ENCODE measurements around the gene DDAH2. TPM values are rescaled to one million over a fixed set of nuclear protein-coding genes. Genes with fewer than 3 reads are reported as not detected.

The DDAH2 gene
- total RNA-seq, result 1 to 10 TPM; 4.6 to 4.9 TPM

GRCh38 chr6:31728767-31729514, at the start of gene DDAH2:
Gene DDAH2, minus strand, starts transcription at chr6:31729299. Its CDS starts 138 bp downstream, at chr6:31729161.
- CTCF ChIA-PET, result interaction anchor here (0.8 to 5.1 kb wide), 16 partner anchors 11 to 183 kb away, joined by 3 to 46 read pairs (median 4); partner anchors contain the start of genes C6orf47, HSPA1B, LY6G5C and LY6G6D
- POLR2A ChIA-PET, result interaction anchor here (2.0 kb wide), 1 partner anchor 86 kb away, joined by 5 read pairs; the partner anchor contains the start of genes HSPA1A and HSPA1L

GRCh38 chr6:31778193-31778592, 49.1 kb upstream of the DDAH2 start:
- ChIA-PET POLR2A (no interaction called here), CTCF (interaction anchor here (1.6 kb wide), 1 partner anchor 13 kb away, joined by 6 read pairs; no protein-coding TSS in a partner anchor)

- POLR2A ChIA-PET, result interaction anchor here (0.9 to 1.0 kb wide), 2 partner anchors 12 to 29 kb away, joined by 3 to 4 read pairs; partner anchors contain the start of gene LSM2
- CTCF ChIA-PET, result interaction anchor here (1.2 to 1.6 kb wide), 2 partner anchors 13 to 55 kb away, joined by 3 to 6 read pairs; no protein-coding TSS in a partner anchor
Observed at GRCh38 chr6:31777667-31778050, 48.6 kb upstream of the DDAH2 start.

GRCh38 chr6:31776989-31777666, 48.0 kb upstream of the DDAH2 start, which contains the start of gene VWA7:
Gene VWA7, minus strand, starts transcription at chr6:31777328. Its CDS starts 549 bp downstream, at chr6:31776779.
- CTCF ChIA-PET, result interaction anchor here (1.2 to 1.6 kb wide), 2 partner anchors 14 to 55 kb away, joined by 3 to 6 read pairs; no protein-coding TSS in a partner anchor
- POLR2A ChIA-PET, result interaction anchor here (0.6 to 1.0 kb wide), 3 partner anchors 13 to 273 kb away, joined by 3 to 5 read pairs (median 4); partner anchors contain the start of gene LSM2

GRCh38 chr6:31776485-31776988, 47.4 kb upstream of the DDAH2 start:
- POLR2A ChIA-PET, result interaction anchor here (0.6 kb wide), 1 partner anchor 273 kb away, joined by 5 read pairs; no protein-coding TSS in a partner anchor

GRCh38 chr6:31775633-31776484, 46.8 kb upstream of the DDAH2 start:
- ChIA-PET POLR2A (no interaction called here), CTCF (interaction anchor here (0.6 to 0.7 kb wide), 2 partner anchors 46 to 48 kb away, joined by 3 read pairs; no protein-coding TSS in a partner anchor)

More at GRCh38 chr6:31776485-31776988, 47.4 kb upstream of the DDAH2 start:
- CTCF ChIA-PET, result interaction anchor here (1.2 kb wide), 1 partner anchor 56 kb away, joined by 3 read pairs; no protein-coding TSS in a partner anchor

- CTCF ChIA-PET, result interaction anchor here (0.6 to 0.9 kb wide), 3 partner anchors 17 to 47 kb away, joined by 3 read pairs; no protein-coding TSS in a partner anchor
- POLR2A ChIA-PET, result interaction anchor here (0.6 kb wide), 1 partner anchor 115 kb away, joined by 3 read pairs; no protein-coding TSS in a partner anchor
Observed at GRCh38 chr6:31775184-31775583, 46.1 kb upstream of the DDAH2 start.

GRCh38 chr6:31771992-31772358, 42.9 kb upstream of the DDAH2 start:
- POLR2A ChIA-PET, result interaction anchor here (0.7 kb wide), 1 partner anchor 27 kb away, joined by 4 read pairs; no protein-coding TSS in a partner anchor

GRCh38 chr6:31770860-31771259, 41.8 kb upstream of the DDAH2 start:
- POLR2A ChIA-PET, result no interaction called here
- CTCF ChIA-PET, result interaction anchor here (0.7 to 3.6 kb wide), 8 partner anchors 18 to 160 kb away, joined by 3 to 23 read pairs (median 8); partner anchors contain the start of genes CLIC1, DDAH2 and MSH5

More at GRCh38 chr6:31771992-31772358, 42.9 kb upstream of the DDAH2 start:
- CTCF ChIA-PET, result interaction anchor here (1.0 to 3.6 kb wide), 2 partner anchors 19 to 34 kb away, joined by 3 to 23 read pairs; partner anchors contain the start of gene CLIC1

GRCh38 chr6:31769684-31770371, 40.7 kb upstream of the DDAH2 start:
- ChIA-PET POLR2A (interaction anchor here (0.7 to 1.1 kb wide), 4 partner anchors 9 to 37 kb away, joined by 3 to 4 read pairs (median 3); partner anchors contain the start of gene LSM2), CTCF (interaction anchor here (0.7 to 3.6 kb wide), 16 partner anchors 11 to 211 kb away, joined by 3 to 23 read pairs (median 6); partner anchors contain the start of genes CLIC1, DDAH2, HSPA1B and LY6G5C)

GRCh38 chr6:31768363-31769257, 39.5 kb upstream of the DDAH2 start:
- ChIA-PET CTCF (interaction anchor here (0.5 to 3.6 kb wide), 7 partner anchors 10 to 106 kb away, joined by 3 to 23 read pairs (median 9); partner anchors contain the start of genes CLIC1, LY6G5C and MSH5), POLR2A (interaction anchor here (1.1 kb wide), 1 partner anchor 11 kb away, joined by 3 read pairs; no protein-coding TSS in a partner anchor)

GRCh38 chr6:31767096-31767645, 38.1 kb upstream of the DDAH2 start:
- ChIA-PET POLR2A (no interaction called here), CTCF (interaction anchor here (1.1 kb wide), 1 partner anchor 59 kb away, joined by 4 read pairs; no protein-coding TSS in a partner anchor)

- POLR2A ChIA-PET, result interaction anchor here (0.5 kb wide), 1 partner anchor 29 kb away, joined by 6 read pairs; no protein-coding TSS in a partner anchor
- CTCF ChIA-PET, result interaction anchor here (1.2 kb wide), 1 partner anchor 25 kb away, joined by 3 read pairs; no protein-coding TSS in a partner anchor
Observed at GRCh38 chr6:31765910-31766794, 37.1 kb upstream of the DDAH2 start.

- CTCF ChIA-PET, result interaction anchor here (1.1 to 1.2 kb wide), 2 partner anchors 26 to 36 kb away, joined by 3 read pairs; no protein-coding TSS in a partner anchor
- POLR2A ChIA-PET, result no interaction called here
Observed at GRCh38 chr6:31765559-31765909, 36.4 kb upstream of the DDAH2 start.

GRCh38 chr6:31764198-31764597, 35.1 kb upstream of the DDAH2 start:
- ChIA-PET CTCF (no interaction called here), POLR2A (no interaction called here)

All from activated CD8-positive, alpha-beta memory T cell treated with anti-CD3 and anti-CD28 coated beads for 36 hours (primary cell).